COLO668 (cell line): Measurements from ENCODE around the gene TAB2.
"Not testable (repeated sequence)": the region's sequence is repeated elsewhere in the genome, so short reads cannot be mapped to it uniquely, and the experiment has no call there.

Source experiments
- DNase-seq: peaks from one replicate; lab custom pipeline; 2025; ENCODE audit not compliant: unreplicated experiment; lab: John Stamatoyannopoulos, UW

The TAB2 gene

DNA sequence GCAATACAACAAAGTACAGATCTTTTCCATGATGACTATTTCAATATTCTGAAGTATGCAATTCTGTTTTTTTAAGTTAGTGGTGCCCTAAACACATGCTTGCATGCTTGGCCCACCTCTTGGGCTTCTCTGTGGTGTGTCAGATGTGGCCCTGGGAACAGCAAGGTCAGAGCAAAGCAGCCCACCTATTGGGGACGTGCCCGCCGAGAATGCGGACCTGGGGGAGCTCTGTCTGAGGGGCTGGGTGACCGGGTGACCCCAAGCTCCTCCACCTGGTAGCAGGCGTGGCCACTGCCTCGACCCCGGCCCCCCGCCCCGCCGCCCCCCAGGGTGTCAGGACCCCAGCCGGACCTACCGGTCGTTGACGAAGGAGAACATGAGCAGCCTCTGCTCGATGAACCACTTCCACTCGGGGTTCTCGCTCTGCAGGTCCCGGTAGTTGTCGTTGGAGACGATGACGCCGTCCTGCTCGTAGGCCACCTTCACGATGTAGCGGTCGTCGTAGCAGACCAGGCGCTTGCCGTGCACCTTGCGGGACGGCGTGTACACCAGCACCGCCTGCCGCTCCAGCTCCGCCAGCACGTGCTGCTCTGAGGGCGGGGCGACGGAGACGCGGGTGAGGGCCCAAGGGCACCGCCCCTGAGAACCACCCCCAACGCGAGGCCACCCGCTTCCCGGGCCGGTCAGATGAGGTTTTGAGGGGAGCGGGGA is 139.0 kb downstream of the TAB2 start:
- no peak for DNase-seq

DNA sequence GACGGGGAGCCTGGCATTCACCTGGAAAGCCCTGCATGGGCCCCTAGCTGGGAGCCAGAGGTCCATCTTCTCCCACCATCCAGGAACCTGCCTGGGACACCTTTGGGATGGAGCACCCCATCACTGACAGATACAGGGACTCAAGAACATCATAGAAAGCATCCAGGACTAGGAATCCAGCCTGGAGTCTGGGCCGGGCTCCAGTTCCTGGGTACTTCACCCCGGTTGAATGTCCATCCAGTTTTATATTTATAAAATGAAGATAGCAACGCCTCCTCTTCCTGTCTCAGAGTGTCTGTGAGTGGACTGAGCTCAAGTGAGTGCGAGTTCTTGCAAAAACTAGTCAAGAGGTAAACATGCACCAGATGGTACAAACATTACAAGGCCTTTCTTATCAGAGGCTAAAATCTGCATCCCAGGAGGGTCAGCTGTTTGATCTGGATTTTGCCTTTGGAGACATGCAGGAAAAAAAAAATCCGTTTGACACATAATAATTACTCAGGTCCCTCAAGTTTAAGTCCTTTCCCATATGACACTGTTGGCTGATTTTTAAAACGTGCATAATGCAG is 139.9 kb downstream of the TAB2 start:
- no peak for DNase-seq

- DNase-seq = no peak
These were observed 140.7 kb downstream of the TAB2 start for GRCh38 chr6:149458196-149458595.

GRCh38 chr6:149458806-149459205 is 141.3 kb downstream of the TAB2 start:
- DNase-seq = no peak

GRCh38 chr6:149459761-149460160 is 142.2 kb downstream of the TAB2 start:
- DNase-seq = no peak

GRCh38 chr6:149460249-149460648 is 142.7 kb downstream of the TAB2 start:
- not testable (repeated sequence) for DNase-seq
